HG03354 (cell line): ENCODE measurements around the gene CDX1.

Experiments used
- ATAC-seq: cut with Tn5 transposase; IDR thresholded peaks from one replicate; pipeline ENCODE4 v1.9.1; 2021; ENCODE audit warnings: mild to moderate bottlenecking; ENCODE audit not compliant: unreplicated experiment, poor library complexity, severe bottlenecking

The CDX1 gene

GRCh38 chr5:150196986-150197385, 30.4 kb downstream of the CDX1 start:
- no peak for ATAC-seq

DNA sequence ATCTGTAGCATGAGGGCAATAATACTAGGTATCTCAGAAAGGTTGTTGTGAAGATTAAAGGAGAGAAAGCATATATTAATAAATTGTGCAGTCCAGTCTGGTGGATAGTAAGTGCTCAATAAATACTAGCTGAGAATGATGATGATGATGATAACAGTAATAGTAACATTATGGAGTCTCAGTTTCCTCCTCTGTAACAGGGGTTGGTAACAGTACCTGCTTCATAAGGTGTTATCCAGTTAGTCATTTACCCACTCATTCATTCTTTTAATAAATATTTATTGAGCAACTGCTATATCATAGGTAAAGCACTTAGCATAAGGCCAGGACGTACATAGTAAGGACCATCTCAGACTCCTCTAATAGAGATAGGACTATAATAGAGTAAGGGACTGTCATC, 30.9 kb downstream of the CDX1 start:
- no peak for ATAC-seq

- no peak for ATAC-seq
Measured at GRCh38 chr5:150202501-150202900, 35.9 kb downstream of the CDX1 start.

DNA sequence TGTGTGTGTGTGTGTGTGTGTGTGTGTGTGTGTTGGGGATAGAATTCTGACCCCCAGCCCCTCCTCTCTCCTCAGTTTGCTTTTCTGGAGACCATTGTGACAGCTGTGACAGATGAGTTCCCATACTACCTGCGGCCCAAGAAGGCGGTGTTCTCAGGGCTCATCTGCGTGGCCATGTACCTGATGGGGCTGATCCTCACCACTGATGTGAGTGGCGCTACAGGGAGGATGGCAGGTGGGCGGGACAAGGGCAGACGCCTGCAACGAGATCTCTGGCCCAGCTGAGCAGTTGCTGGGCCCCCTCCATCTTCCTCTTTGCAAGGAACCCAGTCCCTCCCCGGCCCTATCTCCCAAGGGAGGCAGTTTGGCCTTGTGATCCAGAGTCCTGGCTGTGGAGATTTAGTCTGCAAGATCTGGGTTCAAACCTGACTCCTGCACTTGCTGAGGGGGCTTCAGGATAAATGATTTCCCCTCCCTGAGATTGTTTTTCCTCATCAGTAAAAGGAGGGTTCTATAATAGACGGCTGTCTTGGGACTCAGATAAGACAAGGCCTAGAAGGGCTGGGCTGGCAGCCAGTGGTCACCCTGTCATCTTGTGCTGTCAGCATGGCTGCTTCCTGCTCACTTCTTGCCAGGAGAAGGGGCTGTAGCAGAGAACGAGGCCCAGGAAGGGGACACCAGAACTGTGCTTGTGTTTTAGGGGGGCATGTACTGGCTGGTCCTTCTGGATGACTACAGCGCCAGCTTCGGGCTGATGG, 37.4 kb downstream of the CDX1 start:
- no peak for ATAC-seq

GRCh38 chr5:150204590-150204960, 38.0 kb downstream of the CDX1 start:
- no peak for ATAC-seq

GRCh38 chr5:150206098-150206778, 39.7 kb downstream of the CDX1 start:
- ATAC-seq = no peak

DNA sequence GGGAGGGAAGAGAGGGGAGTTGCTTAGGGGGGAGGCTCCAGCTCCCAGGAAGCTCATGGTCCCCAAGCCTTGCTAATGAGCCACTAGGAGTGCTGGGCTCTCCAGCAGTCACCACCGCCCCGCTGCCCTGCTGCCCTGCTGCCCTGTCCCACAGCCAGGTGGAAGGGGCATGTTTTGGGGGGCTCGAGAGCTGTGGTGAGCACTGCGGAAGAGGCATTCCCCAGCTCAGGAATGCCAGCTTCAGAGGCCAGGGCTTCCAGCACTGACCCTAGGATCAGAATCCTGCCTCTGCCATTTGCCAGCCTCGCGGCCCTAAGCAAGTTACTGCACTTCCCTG, 40.2 kb downstream of the CDX1 start:
- no peak for ATAC-seq

- no peak for ATAC-seq
Measured at GRCh38 chr5:150208187-150209098, 41.9 kb downstream of the CDX1 start.

- no peak for ATAC-seq
Measured at GRCh38 chr5:150209099-150209635, 42.6 kb downstream of the CDX1 start.

GRCh38 chr5:150210644-150211043, 44.1 kb downstream of the CDX1 start:
- ATAC-seq = no peak

DNA sequence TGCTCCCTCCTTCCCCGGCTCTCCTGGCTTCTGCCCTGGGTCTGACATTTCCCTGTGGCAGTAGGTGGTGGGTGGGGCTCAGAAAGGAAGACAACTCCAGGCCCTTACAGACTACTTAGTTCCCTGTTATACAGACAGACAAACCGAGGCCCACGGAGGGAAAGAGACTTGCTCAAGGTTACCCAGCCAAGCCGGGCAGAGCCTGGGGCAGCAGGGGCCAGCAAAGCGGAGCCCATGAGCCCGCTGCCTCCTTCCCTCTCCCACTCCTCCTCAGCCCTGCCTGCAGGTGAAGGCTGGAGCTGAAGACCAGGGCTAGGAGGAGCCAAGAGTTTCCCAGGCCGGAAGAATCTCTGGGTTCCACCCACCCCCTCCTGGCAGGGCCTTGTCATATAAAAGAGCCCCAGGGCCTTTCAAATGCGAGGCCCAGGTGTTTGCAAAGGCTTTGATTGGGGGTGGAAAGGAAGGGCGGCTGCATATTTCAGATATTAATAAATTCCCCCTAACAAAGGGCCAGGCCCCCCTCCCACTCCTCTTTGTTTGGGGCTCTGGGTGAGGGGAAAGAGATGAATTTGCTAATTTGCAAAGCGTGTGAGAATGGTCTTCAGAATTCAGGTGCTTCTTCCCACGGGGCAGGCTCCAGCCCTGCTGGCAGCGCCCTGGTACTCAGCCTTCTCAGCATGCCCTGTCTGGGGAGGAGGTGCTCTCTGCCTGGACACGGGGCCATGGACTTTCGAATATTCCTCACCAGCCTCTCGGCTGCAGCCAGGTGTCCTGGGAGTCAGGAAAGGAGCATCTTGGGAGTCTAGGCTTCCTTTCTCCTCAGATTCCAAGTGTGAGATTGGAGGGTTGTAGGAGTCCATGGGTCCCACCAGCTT, 44.8 kb downstream of the CDX1 start:
- ATAC-seq = no peak

GRCh38 chr5:150213530-150213929, 47.0 kb downstream of the CDX1 start:
- ATAC-seq = no peak

DNA sequence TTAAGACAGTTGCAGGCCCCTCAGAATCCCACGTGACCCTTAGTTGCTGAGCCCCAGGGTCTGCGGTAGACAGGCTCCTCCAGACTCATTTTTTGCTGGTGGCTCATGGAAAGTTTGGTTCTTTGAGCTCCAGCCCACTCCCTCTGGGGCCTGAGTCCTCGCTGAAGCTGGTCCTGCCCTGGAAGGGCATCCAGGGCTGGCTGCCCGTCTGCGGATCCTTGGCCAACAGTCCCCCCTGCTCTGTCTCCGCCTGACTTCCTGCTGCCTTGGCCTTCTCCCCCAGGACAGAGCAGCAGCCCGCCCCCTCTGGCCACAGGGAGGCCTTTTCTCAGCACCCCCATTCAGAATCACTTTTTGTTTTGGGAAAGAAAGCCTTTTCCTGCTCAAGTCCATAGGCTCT, 47.7 kb downstream of the CDX1 start:
- ATAC-seq = no peak

DNA sequence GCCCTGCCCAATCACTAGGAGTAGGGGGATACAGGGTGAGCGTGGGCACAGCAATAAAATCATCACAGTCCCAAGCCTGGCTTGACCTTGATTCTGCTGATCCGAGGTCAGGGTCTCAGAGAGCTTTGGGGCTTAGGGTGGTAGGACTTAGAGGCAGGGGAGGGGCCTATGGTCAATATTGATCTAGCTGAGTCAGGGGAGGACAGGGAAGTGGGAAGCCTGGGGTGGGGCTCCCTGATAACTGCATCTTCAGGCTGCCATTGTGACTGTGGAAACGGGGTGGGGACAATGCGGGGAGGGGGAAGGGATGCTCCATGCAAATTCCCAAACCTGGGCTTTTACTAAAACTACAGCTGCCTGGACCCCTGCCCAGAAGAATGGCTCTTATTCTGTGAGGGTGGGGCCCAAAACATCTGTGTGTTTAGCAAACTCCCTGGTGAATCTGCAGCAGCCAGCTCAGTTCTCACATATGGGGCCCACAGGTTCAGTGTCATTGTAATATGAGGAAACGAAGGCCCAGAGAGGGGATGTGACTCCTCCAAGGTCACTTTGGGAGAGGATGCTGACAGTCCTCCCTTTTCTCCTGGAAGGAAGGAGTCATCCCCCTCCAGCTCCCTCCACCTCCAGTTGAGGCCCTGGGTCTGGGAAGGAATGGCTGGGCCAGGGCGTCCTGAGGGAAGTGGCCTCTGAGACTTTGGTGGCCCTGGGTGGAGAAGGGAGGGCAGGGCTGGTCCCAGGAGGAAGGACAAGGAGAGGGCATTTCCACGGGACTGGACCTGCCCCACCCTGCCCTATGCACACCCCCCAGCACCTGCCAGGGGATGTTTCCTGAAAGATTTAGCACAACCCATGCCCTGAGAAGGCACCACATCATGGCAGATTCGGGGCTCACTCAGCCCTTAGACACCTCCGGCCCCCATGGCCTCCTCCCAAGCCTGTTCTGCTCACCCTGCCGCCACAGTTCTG, 49.7 kb downstream of the CDX1 start:
- no peak for ATAC-seq

- no peak for ATAC-seq
Measured at GRCh38 chr5:150217038-150217437, 50.5 kb downstream of the CDX1 start.

DNA sequence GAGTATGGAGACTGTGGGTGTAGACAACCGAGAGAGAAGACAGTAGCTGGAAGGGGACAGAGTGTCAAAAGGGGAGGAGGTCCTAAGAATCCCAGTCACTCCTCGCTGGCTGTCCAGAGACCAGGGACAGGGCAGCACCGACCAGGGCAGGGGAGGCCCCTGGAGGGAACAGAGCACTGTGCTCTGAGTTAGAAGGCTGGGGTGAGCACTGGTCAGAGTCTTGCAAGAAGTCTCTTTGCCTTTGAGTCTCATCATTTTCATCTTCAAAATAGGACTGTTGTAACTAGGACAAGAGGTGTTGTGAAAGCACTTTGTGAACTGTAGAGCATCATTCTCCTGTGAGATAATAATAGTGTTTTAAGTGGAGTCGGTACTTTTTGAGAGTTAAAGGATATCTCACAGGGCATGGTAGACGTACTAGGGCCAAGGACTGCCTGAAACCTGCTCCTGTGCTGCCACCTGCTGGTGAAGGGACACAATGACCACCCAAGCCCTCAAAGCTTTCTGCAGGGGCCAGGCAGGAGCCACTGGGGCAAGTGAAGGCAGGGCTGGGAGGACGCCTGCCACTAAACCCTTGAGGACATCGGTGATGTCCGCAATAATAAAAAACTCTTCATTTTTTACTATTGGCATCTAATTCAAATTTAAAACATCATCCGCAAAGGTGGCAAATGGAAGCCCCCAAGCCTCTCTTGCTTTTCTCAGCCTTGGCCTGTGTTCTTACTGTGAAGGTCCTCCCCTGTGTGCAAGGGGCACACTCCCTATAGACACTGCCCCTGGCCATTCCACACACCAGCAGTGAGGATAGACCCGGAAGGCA, 51.5 kb downstream of the CDX1 start:
- ATAC-seq = peak; percentile 94

GRCh38 chr5:150218693-150219035, 52.1 kb downstream of the CDX1 start:
- ATAC-seq = no peak

GRCh38 chr5:150219142-150219541, 52.6 kb downstream of the CDX1 start:
- ATAC-seq = no peak
